Spleen (tissue), 7 donors: Measurements from ENCODE around the gene SRGAP3.

Source experiments
- CTCF ChIP-seq, 11 experiments: fragments of 200-600 bp in 7 of 11; fragments of 450-650 bp in 4 of 11; sonication (generic) in 4 of 11; IDR thresholded peaks in 8 of 11; conservative IDR thresholded peaks in 3 of 11; 1 replicate in 7 of 11; 2 replicates in 4 of 11; pipeline versions ENCODE4 v1.4.0 to v1.8.0; 2016 to 2021; ENCODE audit warnings: antibody characterized with exemption in 11 of 11, inconsistent platforms in 4 of 11, mild to moderate bottlenecking in 1 of 11
- POLR2A ChIP-seq, 3 donors: fragments of 450-650 bp; IDR thresholded peaks; one replicate each; pipeline ENCODE4 v1.5.1; 2017; ENCODE audit warnings: antibody characterized with exemption in 3 of 3, mild to moderate bottlenecking in 1 of 3
- donor health status: DM: no; HTN: no; CAD: no; lungs with moderate emphysema.
- donor health status: DM: no; HTN: no; CAD: no.
- donor health status: DM: no; HTN: no; CAD: no.

GRCh38 chr3:9247941-9248521, 1.4 kb downstream of the SRGAP3 start:
- no peak for TF ChIP-seq CTCF (IDR thresholded peaks at IDR 0.05 in 8 of 11, conservative IDR thresholded peaks at IDR 0.05 in 3 of 11)
- no peak for TF ChIP-seq POLR2A (IDR thresholded peaks at IDR 0.05)
